Activated CD4-positive, alpha-beta T cell treated with anti-CD3 and anti-CD28 coated beads for 24 hours (primary cell): Measurements from ENCODE around the gene LYAR.
A peak's percentile ranks its signal among the peaks of the same experiment; 100 is the strongest.

Source experiments
- DNase-seq, 2 donors: peaks; one replicate each; pipeline ENCODE4 v3.0.0-alpha.2; 2020; ENCODE audit warnings: low read depth in 2 of 2

LYAR gene

GRCh38 chr4:4289941-4290850 is at the start of gene LYAR, which contains the start of gene ZBTB49:
TSS of gene LYAR (minus strand) at chr4:4290154. CDS start at chr4:4283742, 6,412 bp downstream.
TSS of gene ZBTB49 (plus strand) at chr4:4290251. CDS start at chr4:4299946, 9,695 bp downstream.
- peak; percentile 96 to 97 for DNase-seq

GRCh38 chr4:4339504-4340085 is 49.6 kb upstream of the LYAR start:
- no peak for DNase-seq

GRCh38 chr4:4338210-4339001 is 48.5 kb upstream of the LYAR start:
- DNase-seq = no peak

GRCh38 chr4:4334798-4335520 is 45.0 kb upstream of the LYAR start:
- peak; percentile 52 to 55 for DNase-seq

- DNase-seq = no peak
Measured at GRCh38 chr4:4333265-4333706, 43.3 kb upstream of the LYAR start.

- DNase-seq = no peak
Measured at GRCh38 chr4:4332529-4332928, 42.6 kb upstream of the LYAR start.

- DNase-seq = no peak
Measured at GRCh38 chr4:4330794-4331193, 40.8 kb upstream of the LYAR start.

- no peak for DNase-seq
Measured at GRCh38 chr4:4329496-4329895, 39.5 kb upstream of the LYAR start.

GRCh38 chr4:4328840-4329239 is 38.9 kb upstream of the LYAR start:
- DNase-seq = no peak

- DNase-seq = no peak
Measured at GRCh38 chr4:4328206-4328605, 38.3 kb upstream of the LYAR start.

GRCh38 chr4:4327652-4328121 is 37.7 kb upstream of the LYAR start:
- DNase-seq = no peak

GRCh38 chr4:4326166-4326565 is 36.2 kb upstream of the LYAR start:
- no peak for DNase-seq

GRCh38 chr4:4325321-4325720 is 35.4 kb upstream of the LYAR start:
- DNase-seq = no peak

- DNase-seq = no peak
Measured at GRCh38 chr4:4323705-4324534, 34.0 kb upstream of the LYAR start.

- no peak for DNase-seq
Measured at GRCh38 chr4:4321951-4322688, 32.2 kb upstream of the LYAR start.

- DNase-seq = no peak
Measured at GRCh38 chr4:4320951-4321714, 31.2 kb upstream of the LYAR start.

- no peak for DNase-seq
Measured at GRCh38 chr4:4320528-4320927, 30.6 kb upstream of the LYAR start.

GRCh38 chr4:4317496-4318232 is 27.7 kb upstream of the LYAR start:
- DNase-seq = no peak
